AG09319 (cell line): ENCODE measurements around the gene UPK3BL2.
"Not testable (repeated sequence)": the region's sequence is repeated elsewhere in the genome, so short reads cannot be mapped to it uniquely, and the experiment has no call there.

Experiments used
- DNase-seq: peaks from one replicate; pipeline ENCODE4 v3.0.0-alpha.2; 2010; ENCODE audit warnings: low read depth; ENCODE audit errors: extremely low read depth

UPK3BL2 gene

DNA sequence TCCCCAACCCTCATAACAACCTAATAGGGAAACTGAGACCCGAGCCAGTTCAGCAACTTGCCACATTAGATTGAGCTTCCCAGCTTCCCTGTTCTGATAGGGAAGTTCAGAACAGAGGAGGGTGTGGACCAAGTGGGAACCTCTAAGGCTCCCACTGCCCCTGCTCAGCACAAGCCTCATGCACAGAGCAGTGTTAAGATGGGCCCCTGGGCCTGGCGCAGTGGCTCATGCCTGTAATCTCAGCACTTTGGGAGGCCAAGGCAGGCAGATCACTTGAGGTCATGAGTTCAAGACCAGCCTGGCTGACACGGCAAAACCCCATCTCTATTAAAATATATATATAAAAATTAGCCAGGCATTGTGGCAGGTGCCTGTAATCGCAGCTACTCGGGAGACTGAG lies 46.2 kb downstream of the UPK3BL2 start:
- not testable (repeated sequence) for DNase-seq

DNA sequence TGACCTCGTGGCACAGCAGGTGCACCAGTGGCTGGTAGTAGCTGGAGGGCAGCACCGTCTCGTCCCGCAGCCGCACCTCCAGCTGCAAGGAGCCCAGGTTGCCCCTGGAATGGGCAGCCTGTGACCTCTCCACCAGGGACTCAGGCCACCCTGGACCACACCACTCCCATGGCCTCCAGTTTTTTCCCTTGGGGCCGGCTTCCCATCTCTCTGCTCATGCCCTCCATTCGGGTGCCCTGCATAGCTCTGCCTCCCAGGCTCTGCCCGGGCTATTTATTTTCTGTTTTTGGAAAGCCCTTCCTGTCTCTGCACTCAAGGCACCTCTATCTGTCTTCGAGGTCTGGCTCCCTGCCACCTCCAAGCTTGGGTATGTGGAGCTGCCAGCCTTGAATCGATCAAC lies 46.6 kb downstream of the UPK3BL2 start:
- DNase-seq: not testable (repeated sequence)

DNA sequence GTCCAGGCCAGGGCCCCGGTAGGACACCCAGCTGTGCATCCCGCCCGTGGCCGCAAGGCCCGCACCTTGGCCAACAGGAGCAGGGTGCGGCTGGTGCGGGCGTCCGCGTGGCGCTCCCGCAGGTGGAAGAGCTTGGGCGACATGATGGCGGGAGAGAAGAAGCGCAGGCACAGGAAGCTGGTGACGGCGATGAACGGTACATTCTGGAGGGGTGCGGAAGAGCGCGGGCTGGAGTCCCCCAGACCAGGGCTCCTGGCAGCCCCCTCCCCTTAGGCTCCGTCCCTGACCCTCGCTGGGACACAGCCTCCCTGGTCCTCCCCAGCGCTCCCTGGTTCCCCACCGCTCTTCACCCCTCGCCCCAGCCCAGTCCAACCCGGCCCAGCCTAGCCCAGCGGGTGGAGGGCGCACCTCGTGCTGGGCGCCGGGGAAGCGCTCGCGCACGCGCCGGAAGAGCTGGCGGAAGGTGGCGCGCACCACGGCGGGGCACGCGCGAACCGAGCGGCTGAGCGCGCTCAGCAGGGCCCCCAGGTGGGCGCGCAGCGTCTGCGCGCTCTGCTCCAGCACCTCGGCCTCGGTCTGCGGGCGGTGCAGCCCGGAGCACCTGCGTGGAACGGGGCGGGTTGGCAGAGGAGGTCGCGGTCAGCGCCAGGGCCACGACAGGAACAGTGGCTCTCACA lies 48.9 kb downstream of the UPK3BL2 start:
- DNase-seq: not testable (repeated sequence)

DNA sequence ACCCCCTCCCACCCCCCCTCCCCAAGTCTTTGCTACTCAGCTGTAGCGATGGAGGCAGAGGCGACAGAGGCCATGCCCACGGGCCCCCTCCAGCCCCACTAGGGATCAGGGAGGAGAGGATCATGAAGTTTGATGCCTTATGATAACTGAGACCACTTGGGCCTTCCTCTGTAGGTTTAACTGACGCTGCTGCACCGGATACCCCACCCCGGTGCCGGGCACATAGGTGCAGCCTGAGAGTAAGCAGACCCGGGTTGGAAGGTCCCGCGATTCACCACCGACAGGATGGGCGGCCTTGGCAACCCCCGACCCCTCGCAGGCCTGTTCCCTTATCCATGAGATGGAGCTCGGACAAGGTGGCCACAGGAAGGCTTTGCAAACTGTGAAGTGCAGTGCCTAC lies 49.5 kb downstream of the UPK3BL2 start:
- DNase-seq: not testable (repeated sequence)

- DNase-seq: not testable (repeated sequence)
These were observed 50.1 kb downstream of the UPK3BL2 start for GRCh38 chr7:102493220-102493935.

GRCh38 chr7:102490529-102491075 lies 52.9 kb downstream of the UPK3BL2 start:
- not testable (repeated sequence) for DNase-seq
